Common myeloid progenitor, CD34-positive (primary cell): ENCODE data around the gene ULBP2.
"Not testable (repeated sequence)": the region's sequence is repeated elsewhere in the genome, so short reads cannot be mapped to it uniquely, and the experiment has no call there.

Experiments used
- CTCF ChIA-PET: fragments of 350-600 bp; sonication (Branson Sonifier 250); formaldehyde crosslinking; loops from one replicate; lab custom pipeline; 2021; ENCODE audit warnings: antibody characterized with exemption; lab: Charles Lee
- POLR2A ChIA-PET: fragments of 350-600 bp; sonication (Branson Sonifier 250); formaldehyde crosslinking; loops from one replicate; lab custom pipeline; 2021; ENCODE audit warnings: antibody characterized with exemption; lab: Charles Lee
- DNase-seq, 3 donors: peaks; one replicate each; pipeline versions ENCODE4 v3.0.0 to v3.0.0-alpha.2; 2013
- H3K27ac ChIP-seq, 2 experiments: 1 replicate in 1 of 2; 2 replicates in 1 of 2; pipeline ENCODE4 v1.7.0; 2013; ENCODE audit warnings: inconsistent platforms in 2 of 2, low read length in 2 of 2, mild to moderate bottlenecking in 2 of 2, low read depth in 1 of 2, moderate library complexity in 1 of 2; ENCODE audit not compliant: severe bottlenecking in 2 of 2, insufficient read depth in 1 of 2, poor library complexity in 1 of 2
- H3K27me3 ChIP-seq, 5 experiments: replicated peaks in 2 of 5; 1 replicate in 3 of 5; 2 replicates in 2 of 5; pipeline versions ENCODE4 v1.6.1 to v1.7.0; 2013; ENCODE audit warnings: low read length in 4 of 5, mild to moderate bottlenecking in 2 of 5, moderate library complexity in 2 of 5, inconsistent platforms in 1 of 5; ENCODE audit not compliant: insufficient read depth in 5 of 5, control insufficient read depth in 4 of 5
- H3K36me3 ChIP-seq, 4 experiments: 1 replicate in 2 of 4; 2 replicates in 2 of 4; pipeline versions ENCODE4 v1.6.1 to v1.7.0; 2013; ENCODE audit warnings: low read length in 3 of 4, control low read depth in 1 of 4, mild to moderate bottlenecking in 1 of 4; ENCODE audit not compliant: control insufficient read depth in 4 of 4, insufficient read depth in 4 of 4
- H3K4me1 ChIP-seq, 4 experiments: 1 replicate in 3 of 4; 2 replicates in 1 of 4; pipeline versions ENCODE4 v1.6.1 to v1.7.1; 2013; ENCODE audit warnings: low read length in 3 of 4, mild to moderate bottlenecking in 3 of 4, control low read depth in 1 of 4, inconsistent platforms in 1 of 4, moderate library complexity in 1 of 4; ENCODE audit not compliant: control insufficient read depth in 4 of 4, insufficient read depth in 4 of 4; ENCODE audit errors: control extremely low read depth in 1 of 4
- H3K4me3 ChIP-seq, 7 experiments: 1 replicate in 4 of 7; 2 replicates in 3 of 7; pipeline versions ENCODE4 v1.5.1 to v1.7.0; 2013; ENCODE audit warnings: mild to moderate bottlenecking in 7 of 7, low read length in 6 of 7, moderate library complexity in 6 of 7, inconsistent platforms in 2 of 7, low read depth in 2 of 7, control low read depth in 1 of 7; ENCODE audit not compliant: insufficient read depth in 4 of 7, control insufficient read depth in 1 of 7; ENCODE audit errors: extremely low read depth in 1 of 7
- H3K9me3 ChIP-seq, 5 experiments: 1 replicate in 4 of 5; 2 replicates in 1 of 5; pipeline versions ENCODE4 v1.6.1 to v1.7.1; 2013; ENCODE audit warnings: low read length in 4 of 5, mild to moderate bottlenecking in 2 of 5, inconsistent platforms in 1 of 5, low read depth in 1 of 5, moderate library complexity in 1 of 5; ENCODE audit not compliant: control insufficient read depth in 4 of 5, insufficient read depth in 2 of 5; ENCODE audit errors: control extremely low read depth in 1 of 5
- WGBS: methylation state at CpG from one replicate; pipeline ENCODE4 v1.1.5; 2013; ENCODE audit not compliant: insufficient coverage; 5-methylcytosine and 5-hydroxymethylcytosine counted together

Gene ULBP2

GRCh38 chr6:149908480-149908879, 33.3 kb upstream of the ULBP2 start:
- H3K36me3 ChIP-seq, DNase-seq, POLR2A ChIA-PET, CTCF ChIA-PET, H3K4me3 ChIP-seq, H3K27ac ChIP-seq, H3K4me1 ChIP-seq: not testable (repeated sequence)
- 90% methylated on average over 4 of the region's 4 CpGs for WGBS
- Histone ChIP-seq H3K27me3 (peaks cover 0 to 14% (median 0%) of the 10 kb centered on the region in 5 experiments), H3K9me3 (peaks cover 0 to 15% (median 10%) of the 10 kb centered on the region in 5 experiments)

DNA sequence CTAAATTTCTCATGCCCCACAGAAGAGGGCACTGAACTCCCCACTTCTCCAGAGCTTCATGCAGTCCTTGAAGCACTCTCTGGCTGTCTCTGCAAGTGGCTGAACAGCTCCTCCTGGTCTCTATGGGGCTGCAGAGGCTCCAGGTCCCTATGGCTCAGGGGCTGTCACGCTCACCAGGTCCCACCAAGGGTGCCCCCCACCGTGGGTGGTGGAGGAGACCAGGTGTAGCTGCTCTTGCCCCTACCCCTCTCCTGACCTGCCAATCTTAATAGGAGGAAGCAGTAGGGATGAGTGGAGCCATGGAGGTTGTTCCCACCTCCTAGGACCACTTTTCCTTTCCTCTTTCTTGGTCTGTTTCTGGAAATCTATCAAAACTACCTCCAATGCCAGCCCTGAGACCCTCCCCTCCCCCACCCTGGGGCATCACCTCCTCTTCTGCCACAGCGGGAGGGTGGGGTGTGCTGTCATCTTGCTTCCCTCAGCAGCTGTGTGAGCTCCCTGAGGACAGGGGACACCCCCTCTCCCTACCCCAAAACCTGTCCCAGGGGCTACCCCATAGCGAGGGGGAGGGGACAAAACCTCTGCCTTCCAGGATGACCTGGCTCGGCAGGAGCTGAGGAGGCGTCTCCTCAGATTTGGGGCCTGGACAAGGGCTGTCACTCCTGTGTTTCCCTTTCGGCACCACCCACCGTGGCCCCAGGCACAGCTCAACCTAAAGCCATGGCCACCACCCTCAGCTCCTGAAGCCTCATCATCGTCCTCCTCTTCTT, 31.9 kb upstream of the ULBP2 start:
- Histone ChIP-seq H3K4me1 (no peaks in the 10 kb centered on the region), H3K27ac (no peak overlapping the region), H3K9me3 (peaks cover 0 to 15% (median 10%) of the 10 kb centered on the region in 5 experiments), H3K27me3 (peaks cover 0 to 14% (median 0%) of the 10 kb centered on the region in 5 experiments), H3K4me3 (no peak overlapping the region), H3K36me3 (no peaks in the 10 kb centered on the region)
- POLR2A ChIA-PET: no interaction called here
- DNase-seq: no peak
- CTCF ChIA-PET: no interaction called here
- WGBS: 97% methylated on average over 5 of the region's 9 CpGs

- no peaks in the 10 kb centered on the region for H3K36me3 ChIP-seq
- DNase-seq: no peak
- 96% methylated on average over 16 of the region's 23 CpGs for WGBS
- no peak overlapping the region for H3K4me3 ChIP-seq
- ChIA-PET CTCF (no interaction called here), POLR2A (no interaction called here)
- H3K4me1 ChIP-seq: no peaks in the 10 kb centered on the region
- peaks cover 0 to 14% (median 0%) of the 10 kb centered on the region in 5 experiments for H3K27me3 ChIP-seq
- peaks cover 0 to 15% (median 10%) of the 10 kb centered on the region in 5 experiments for H3K9me3 ChIP-seq
- no peak overlapping the region for H3K27ac ChIP-seq
Measured at GRCh38 chr6:149910721-149911151, 31.1 kb upstream of the ULBP2 start.

- CTCF ChIA-PET: interaction anchor here (1.9 kb wide), 1 partner anchor 8 kb away, joined by 4 read pairs; no protein-coding TSS in a partner anchor
- POLR2A ChIA-PET, H3K27ac ChIP-seq, DNase-seq, H3K4me3 ChIP-seq, H3K4me1 ChIP-seq, H3K27me3 ChIP-seq, H3K36me3 ChIP-seq: not testable (repeated sequence)
- peaks cover 0 to 12% (median 10%) of the 10 kb centered on the region in 5 experiments for H3K9me3 ChIP-seq
- WGBS: 100% methylated on average over 1 of the region's 3 CpGs
Measured at GRCh38 chr6:149912680-149913079, 29.1 kb upstream of the ULBP2 start.

DNA sequence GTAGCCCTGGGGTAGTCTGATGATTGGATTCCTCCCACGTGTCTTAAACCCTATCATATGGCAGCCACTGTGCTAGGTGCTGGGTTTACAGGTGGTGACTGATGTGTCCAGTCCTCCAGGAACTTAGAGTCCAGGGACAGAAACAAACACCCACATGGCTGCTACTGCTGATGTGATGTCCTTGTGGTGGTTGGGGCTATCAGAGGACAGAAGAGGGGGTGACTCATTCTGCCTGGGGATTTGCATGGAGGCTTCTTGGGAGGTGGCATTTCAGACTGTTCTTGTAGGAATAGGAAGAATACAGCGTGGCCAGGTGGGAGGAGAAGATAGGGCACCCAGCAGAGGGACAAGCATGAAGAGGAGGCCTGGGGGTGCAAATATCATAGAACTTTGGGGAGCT, 28.7 kb upstream of the ULBP2 start:
- Histone ChIP-seq H3K27me3 (peaks cover 0 to 9% (median under 1%) of the 10 kb centered on the region in 5 experiments), H3K36me3 (no peaks in the 10 kb centered on the region), H3K4me3 (no peak overlapping the region), H3K27ac (no peak overlapping the region), H3K4me1 (no peaks in the 10 kb centered on the region), H3K9me3 (peaks cover 0 to 9% (median 9%) of the 10 kb centered on the region in 5 experiments)
- POLR2A ChIA-PET: no interaction called here
- CTCF ChIA-PET: interaction anchor here (1.9 kb wide), 1 partner anchor 9 kb away, joined by 4 read pairs; no protein-coding TSS in a partner anchor
- no peak for DNase-seq
- 100% methylated on average over 2 of the region's 2 CpGs for WGBS

GRCh38 chr6:149913540-149914240, 28.1 kb upstream of the ULBP2 start:
- no peak overlapping the region for H3K4me3 ChIP-seq
- peaks cover 0 to 9% (median 4%) of the 10 kb centered on the region in 5 experiments for H3K27me3 ChIP-seq
- CTCF ChIA-PET: interaction anchor here (1.1 to 1.9 kb wide), 2 partner anchors 9 to 11 kb away, joined by 3 to 4 read pairs; no protein-coding TSS in a partner anchor
- POLR2A ChIA-PET: no interaction called here
- H3K4me1 ChIP-seq: no peaks in the 10 kb centered on the region
- H3K9me3 ChIP-seq: peaks cover 0 to 5% (median 5%) of the 10 kb centered on the region in 5 experiments
- DNase-seq: no peak
- no peaks in the 10 kb centered on the region for H3K36me3 ChIP-seq
- H3K27ac ChIP-seq: no peak overlapping the region
- 78% methylated on average over 8 of the region's 9 CpGs for whole genome bisulfite sequencing
